Neural progenitor cell (in vitro differentiated cells): ENCODE data around the gene VPS8. TPM values are rescaled to one million over a fixed set of nuclear protein-coding genes. Genes with fewer than 3 reads are reported as not detected.

Source experiments
- DNase-seq: peaks from one replicate; pipeline ENCODE4 v3.0.0-alpha.2; 2016; ENCODE audit warnings: low spot score
- H2AFZ ChIP-seq: fragments of 200-600 bp; sonication (generic); replicated peaks from 2 replicates; pipeline ENCODE4 v1.6.1; 2016; ENCODE audit warnings: antibody characterized with exemption
- H3F3A ChIP-seq: fragments of 200-600 bp; sonication (generic); 2 replicates; pipeline ENCODE4 v1.6.1; 2016; ENCODE audit warnings: antibody characterized with exemption, low read depth
- H3K27ac ChIP-seq: fragments of 200-600 bp; sonication (generic); 2 replicates; pipeline ENCODE4 v1.5.1; 2016; ENCODE audit warnings: mild to moderate bottlenecking
- H3K27me3 ChIP-seq: fragments of 200-600 bp; sonication (generic); 2 replicates; pipeline ENCODE4 v1.6.1; 2016; ENCODE audit warnings: mild to moderate bottlenecking, moderate library complexity
- H3K36me3 ChIP-seq: fragments of 200-600 bp; sonication (generic); 2 replicates; pipeline ENCODE4 v1.5.1; 2016
- H3K4me1 ChIP-seq: fragments of 200-600 bp; sonication (generic); 2 replicates; pipeline ENCODE4 v1.6.1; 2016; ENCODE audit warnings: mixed run types
- H3K4me2 ChIP-seq: fragments of 200-600 bp; sonication (generic); 2 replicates; pipeline ENCODE4 v1.6.1; 2016
- H3K4me3 ChIP-seq: fragments of 200-600 bp; sonication (generic); 2 replicates; pipeline ENCODE4 v1.5.1; 2016
- H3K79me2 ChIP-seq: fragments of 200-600 bp; sonication (generic); 2 replicates; pipeline ENCODE4 v1.6.1; 2016; ENCODE audit warnings: low read depth
- H3K9ac ChIP-seq: fragments of 200-600 bp; sonication (generic); 2 replicates; pipeline ENCODE4 v1.6.1; 2016
- H3K9me3 ChIP-seq: fragments of 200-600 bp; sonication (generic); 2 replicates; pipeline ENCODE4 v1.5.1; 2016; ENCODE audit warnings: low read depth
- H4K20me1 ChIP-seq: fragments of 200-600 bp; sonication (generic); 2 replicates; pipeline ENCODE4 v1.6.1; 2016; ENCODE audit warnings: low read depth
- H3K27ac Mint-ChIP-seq: 3 replicates; pipeline ENCODE4 v1.8.0; 2021; ENCODE audit warnings: mixed read lengths
- H3K27me3 Mint-ChIP-seq: 2 replicates; pipeline ENCODE4 v1.8.0; 2022; ENCODE audit warnings: low read depth, mild to moderate bottlenecking, inconsistent platforms, moderate library complexity, mixed read lengths; ENCODE audit not compliant: insufficient read depth
- H3K36me3 Mint-ChIP-seq: 3 replicates; pipeline ENCODE4 v1.8.0; 2021; ENCODE audit warnings: mixed read lengths
- H3K4me1 Mint-ChIP-seq: 3 replicates; pipeline ENCODE4 v1.8.0; 2021; ENCODE audit warnings: mixed read lengths
- H3K4me3 Mint-ChIP-seq: 3 replicates; pipeline ENCODE4 v1.8.0; 2021; ENCODE audit warnings: mild to moderate bottlenecking, moderate library complexity, mixed read lengths
- H3K9me3 Mint-ChIP-seq: 3 replicates; pipeline ENCODE4 v1.8.0; 2020; ENCODE audit warnings: mixed read lengths
- CTCF ChIP-seq: fragments of 200-600 bp; sonication (generic); IDR thresholded peaks from 2 replicates; pipeline ENCODE4 v1.5.1; 2017; ENCODE audit warnings: antibody characterized with exemption, mild to moderate bottlenecking
- EZH2 ChIP-seq: fragments of 200-600 bp; sonication (generic); IDR thresholded peaks from 2 replicates; pipeline ENCODE4 v1.6.1; 2017; ENCODE audit warnings: antibody characterized with exemption, mild to moderate bottlenecking, moderate library complexity
- EZH2phosphoT487 ChIP-seq: fragments of 200-600 bp; sonication (generic); IDR thresholded peaks from 2 replicates; pipeline ENCODE4 v1.6.1; 2017; ENCODE audit warnings: antibody characterized with exemption
- total RNA-seq: library from RNA; depleted of rRNA; stranded (reverse); fragments of >200 nt; gene quantifications from 2 replicates; pipeline ENCODE4 v1.2.3, GENCODE V29; 2015; ENCODE audit warnings: low replicate concordance

VPS8 gene
- total RNA-seq, 1 donor from 2014 or later: 93.1 TPM

- Mint-ChIP-seq H3K27me3 (peaks cover 4% of the 10 kb centered on the region), H3K4me3 (no peak overlapping the region), H3K27ac (no peak overlapping the region), H3K4me1 (peaks cover 18% of the 10 kb centered on the region), H3K9me3 (no peaks in the 10 kb centered on the region), H3K36me3 (peaks cover 2% of the 10 kb centered on the region)
- DNase-seq: no peak
- Histone ChIP-seq H3K27me3 (no peaks in the 10 kb centered on the region), H4K20me1 (no peaks in the 10 kb centered on the region), H3F3A (no peaks in the 10 kb centered on the region), H2AFZ (no peak overlapping the region), H3K9ac (no peak overlapping the region), H3K27ac (no peak overlapping the region), H3K79me2 (no peaks in the 10 kb centered on the region), H3K4me2 (no peak overlapping the region), H3K36me3 (no peaks in the 10 kb centered on the region), H3K4me1 (no peaks in the 10 kb centered on the region), H3K4me3 (no peak overlapping the region), H3K9me3 (no peaks in the 10 kb centered on the region)
- TF ChIP-seq EZH2 (no peak), EZH2phosphoT487 (no peak), CTCF (no peak)
Observed at GRCh38 chr3:185084901-185085300, 272.9 kb downstream of the VPS8 start.

- Histone ChIP-seq H3K9me3 (no peaks in the 10 kb centered on the region), H3K4me1 (no peaks in the 10 kb centered on the region), H3K4me3 (no peak overlapping the region), H2AFZ (no peak overlapping the region), H3K4me2 (no peak overlapping the region), H3K36me3 (no peaks in the 10 kb centered on the region), H3F3A (no peaks in the 10 kb centered on the region), H3K9ac (no peak overlapping the region), H3K79me2 (no peaks in the 10 kb centered on the region), H3K27ac (no peak overlapping the region), H4K20me1 (no peaks in the 10 kb centered on the region), H3K27me3 (no peaks in the 10 kb centered on the region)
- TF ChIP-seq EZH2: no peak
- no peak for TF ChIP-seq EZH2phosphoT487
- no peak for TF ChIP-seq CTCF
- no peak overlapping the region for H3K27ac Mint-ChIP-seq
- H3K4me3 Mint-ChIP-seq: no peak overlapping the region
- no peaks in the 10 kb centered on the region for H3K36me3 Mint-ChIP-seq
- peaks cover 2% of the 10 kb centered on the region for H3K27me3 Mint-ChIP-seq
- no peak for DNase-seq
- no peaks in the 10 kb centered on the region for H3K9me3 Mint-ChIP-seq
- peaks cover 8% of the 10 kb centered on the region for H3K4me1 Mint-ChIP-seq
Observed at GRCh38 chr3:185087419-185087818, 275.5 kb downstream of the VPS8 start.

GRCh38 chr3:185089343-185089742 lies 277.4 kb downstream of the VPS8 start:
- H4K20me1 ChIP-seq: no peaks in the 10 kb centered on the region
- H3K4me3 ChIP-seq: no peak overlapping the region
- no peak overlapping the region for H3K27ac ChIP-seq
- H3K36me3 ChIP-seq: no peaks in the 10 kb centered on the region
- no peaks in the 10 kb centered on the region for H3K9me3 ChIP-seq
- Mint-ChIP-seq H3K9me3 (no peaks in the 10 kb centered on the region), H3K27me3 (peaks cover 2% of the 10 kb centered on the region), H3K4me1 (peaks cover 1% of the 10 kb centered on the region), H3K36me3 (no peaks in the 10 kb centered on the region), H3K4me3 (no peak overlapping the region), H3K27ac (no peak overlapping the region)
- no peaks in the 10 kb centered on the region for H3K4me1 ChIP-seq
- TF ChIP-seq EZH2 (no peak), CTCF (no peak), EZH2phosphoT487 (no peak)
- no peak overlapping the region for H2AFZ ChIP-seq
- H3K9ac ChIP-seq: no peak overlapping the region
- no peak for DNase-seq
- H3K27me3 ChIP-seq: no peaks in the 10 kb centered on the region
- H3K4me2 ChIP-seq: no peak overlapping the region
- no peaks in the 10 kb centered on the region for H3F3A ChIP-seq
- H3K79me2 ChIP-seq: no peaks in the 10 kb centered on the region

GRCh38 chr3:185089751-185090150 lies 277.8 kb downstream of the VPS8 start:
- H3F3A ChIP-seq: no peaks in the 10 kb centered on the region
- no peak for DNase-seq
- no peak overlapping the region for H3K27ac Mint-ChIP-seq
- H3K4me1 ChIP-seq: no peaks in the 10 kb centered on the region
- H3K4me1 Mint-ChIP-seq: peaks cover 4% of the 10 kb centered on the region
- H3K9me3 Mint-ChIP-seq: no peaks in the 10 kb centered on the region
- TF ChIP-seq EZH2: no peak
- no peak for TF ChIP-seq CTCF
- no peak for TF ChIP-seq EZH2phosphoT487
- no peaks in the 10 kb centered on the region for H3K36me3 Mint-ChIP-seq
- H3K27me3 ChIP-seq: no peaks in the 10 kb centered on the region
- H3K27ac ChIP-seq: no peak overlapping the region
- H3K36me3 ChIP-seq: no peaks in the 10 kb centered on the region
- no peak overlapping the region for H3K9ac ChIP-seq
- no peaks in the 10 kb centered on the region for H3K27me3 Mint-ChIP-seq
- H3K9me3 ChIP-seq: no peaks in the 10 kb centered on the region
- H3K4me2 ChIP-seq: no peak overlapping the region
- no peak overlapping the region for H3K4me3 Mint-ChIP-seq
- no peak overlapping the region for H2AFZ ChIP-seq
- H3K79me2 ChIP-seq: no peaks in the 10 kb centered on the region
- H3K4me3 ChIP-seq: no peak overlapping the region
- H4K20me1 ChIP-seq: no peaks in the 10 kb centered on the region
